HG03095 (cell line): ENCODE data around the gene COG4.
"Not testable (repeated sequence)": the region's sequence is repeated elsewhere in the genome, so short reads cannot be mapped to it uniquely, and the experiment has no call there.

ENCODE experiments used
- ATAC-seq: cut with Tn5 transposase; IDR thresholded peaks from one replicate; pipeline ENCODE4 v1.9.1; 2021; ENCODE audit warnings: moderate library complexity; ENCODE audit not compliant: unreplicated experiment

COG4 gene

DNA sequence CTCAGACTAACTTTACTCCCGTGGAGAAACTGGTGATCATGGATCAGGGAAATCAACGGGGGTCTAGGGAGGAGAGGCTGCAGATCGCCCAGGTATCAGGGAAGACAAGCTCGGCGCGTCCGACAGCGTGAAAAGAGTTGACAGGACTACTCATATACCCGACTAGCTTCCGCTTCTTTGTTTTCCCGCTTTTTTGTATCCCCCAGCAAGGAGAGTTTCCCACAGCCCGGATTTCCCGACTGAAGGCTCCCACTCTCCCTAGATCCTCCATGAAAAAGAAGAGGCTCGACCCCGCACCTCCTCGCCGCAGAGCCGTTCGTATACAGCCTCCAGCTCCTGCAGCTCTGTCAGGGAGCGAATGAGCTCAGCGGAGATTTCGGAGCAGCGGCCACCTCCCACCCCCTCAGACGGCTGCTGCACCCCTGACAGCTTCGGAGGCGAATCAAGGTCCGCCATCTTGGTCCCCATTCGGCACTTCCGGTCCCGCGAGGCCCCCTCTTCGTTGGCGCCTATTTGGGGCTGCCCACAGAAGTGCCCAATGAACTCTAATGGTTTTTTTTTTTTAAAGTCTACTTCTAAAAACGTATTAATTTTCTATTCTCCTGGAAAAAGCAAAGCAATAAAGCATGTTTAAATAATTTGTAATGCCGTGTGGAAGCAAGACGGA is at the start of gene COG4:
COG4 (minus strand) TSS at position 479 of the 667 bp plus-strand sequence; CDS start at position 468, 11 bp downstream.
- peak; percentile 50 for ATAC-seq

DNA sequence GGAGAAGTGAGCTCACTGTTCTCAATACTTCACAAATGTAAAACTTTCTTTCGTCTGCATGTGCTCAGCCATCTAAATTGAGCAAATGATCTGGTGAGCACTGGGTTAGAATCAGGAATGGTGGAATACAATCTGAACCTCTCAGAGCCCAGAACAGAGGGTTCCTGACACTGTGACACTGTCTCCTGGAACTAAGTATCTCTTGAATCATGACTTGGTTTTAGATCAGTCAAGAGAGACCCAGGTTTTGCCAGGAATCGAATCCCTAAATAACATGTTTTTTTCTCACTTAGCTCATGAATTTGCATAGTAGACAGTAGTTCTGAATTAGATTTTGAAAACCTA is 49.5 kb upstream of the COG4 start:
- ATAC-seq = no peak

DNA sequence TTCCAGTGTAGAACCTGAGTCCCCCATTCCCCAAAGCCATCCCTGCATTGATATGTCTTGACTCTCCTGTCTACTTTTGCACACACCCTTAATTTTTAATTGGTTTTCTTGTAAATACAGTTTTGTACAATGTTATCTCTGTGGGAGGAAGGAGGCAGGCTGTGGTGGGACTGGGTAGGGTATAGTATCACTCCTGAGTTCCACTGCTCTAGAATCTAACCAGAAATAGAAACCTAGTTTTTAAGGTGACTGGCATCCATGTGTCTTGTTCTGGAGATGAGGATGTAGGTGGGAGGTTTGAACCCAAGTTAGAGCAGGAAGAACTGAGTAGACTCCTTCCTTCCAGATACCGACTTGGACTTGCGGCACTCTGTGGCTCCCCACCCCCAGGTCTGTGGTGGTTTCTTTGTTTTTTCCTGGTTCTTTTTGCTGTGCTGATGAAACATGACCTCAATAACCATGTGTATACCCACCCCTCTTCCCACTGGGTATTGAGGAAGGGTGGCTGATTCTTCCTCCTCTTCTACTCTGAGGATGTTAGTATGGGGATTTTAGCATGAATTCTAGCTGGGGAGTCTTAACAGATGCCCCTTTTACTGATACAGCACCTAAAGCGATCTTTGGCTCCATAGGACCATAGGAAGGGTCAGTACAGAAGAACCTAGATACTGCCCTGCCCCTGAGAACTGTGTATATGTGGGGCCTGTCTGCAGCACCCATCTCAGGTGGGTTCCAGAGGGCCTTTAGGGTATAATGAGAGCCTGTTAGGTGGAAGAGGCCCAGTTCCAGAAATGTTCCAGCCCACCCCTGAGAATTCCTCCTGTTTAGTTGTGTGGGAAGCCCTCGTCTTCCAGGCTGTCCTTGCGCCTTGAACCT is 48.9 kb upstream of the COG4 start:
- no peak for ATAC-seq

DNA sequence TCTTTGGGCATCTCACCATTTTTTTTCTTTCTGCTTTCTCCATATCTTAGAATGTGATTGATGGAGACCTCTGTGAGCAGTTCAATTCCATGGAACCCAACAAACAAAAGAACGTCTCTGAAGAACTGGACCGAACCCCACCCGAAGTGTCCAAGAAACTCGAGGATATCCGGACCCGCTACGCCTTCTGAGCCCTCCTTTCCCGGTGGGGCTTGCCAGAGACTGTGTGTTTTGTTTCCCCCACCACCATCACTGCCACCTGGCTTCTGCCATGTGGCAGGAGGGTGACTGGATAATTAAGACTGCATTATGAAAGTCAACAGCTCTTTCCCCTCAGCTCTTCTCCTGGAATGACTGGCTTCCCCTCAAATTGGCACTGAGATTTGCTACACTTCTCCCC is 48.3 kb upstream of the COG4 start:
- ATAC-seq = no peak

DNA sequence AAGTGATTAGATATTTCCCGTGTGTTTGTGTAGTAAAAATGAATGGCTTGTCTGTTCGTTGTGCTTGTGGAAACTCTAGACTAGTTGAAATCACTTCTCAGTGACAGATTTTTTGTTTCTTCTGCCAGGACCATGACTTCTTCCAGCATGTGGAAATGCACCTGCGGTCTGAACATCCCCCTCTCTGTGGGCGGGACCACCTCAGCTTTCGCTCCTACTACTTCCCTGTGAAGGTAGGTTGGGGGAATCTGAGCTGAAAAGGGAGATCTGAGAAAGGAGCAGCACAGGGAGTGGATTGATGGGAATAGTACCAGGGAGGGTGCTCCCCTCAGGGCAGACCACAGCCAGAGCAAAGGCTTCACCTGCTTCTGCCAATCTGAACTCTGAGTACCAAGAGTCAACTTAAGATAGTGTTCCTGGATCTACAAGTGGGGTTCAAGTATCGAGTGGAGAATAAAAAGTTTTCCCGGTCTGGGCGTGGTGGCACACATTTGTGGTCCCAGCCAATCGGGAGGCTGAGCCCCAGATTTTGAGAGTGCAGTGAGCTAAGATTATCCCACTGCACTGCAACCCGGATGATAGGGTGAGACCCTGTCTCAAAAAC is 47.7 kb upstream of the COG4 start:
- ATAC-seq = no peak

DNA sequence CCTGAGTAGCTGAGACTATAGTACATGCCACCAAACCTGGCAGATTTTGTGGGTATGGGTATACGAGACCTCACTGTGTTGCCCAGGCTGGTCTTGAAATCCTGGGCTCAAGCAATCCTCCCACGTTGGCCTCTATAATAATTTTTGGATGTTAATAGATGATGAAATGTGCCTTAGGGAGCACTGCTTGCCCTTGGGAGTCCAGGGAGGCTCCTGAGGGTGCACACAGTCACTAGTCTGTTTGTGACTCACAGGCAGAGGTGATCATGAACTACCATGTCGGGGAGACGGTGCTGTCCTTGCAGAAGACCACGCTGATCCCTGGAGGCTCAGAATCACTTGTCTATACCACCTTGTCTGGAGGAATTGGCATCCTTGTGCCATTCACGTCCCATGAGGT is 46.4 kb upstream of the COG4 start:
- no peak for ATAC-seq

DNA sequence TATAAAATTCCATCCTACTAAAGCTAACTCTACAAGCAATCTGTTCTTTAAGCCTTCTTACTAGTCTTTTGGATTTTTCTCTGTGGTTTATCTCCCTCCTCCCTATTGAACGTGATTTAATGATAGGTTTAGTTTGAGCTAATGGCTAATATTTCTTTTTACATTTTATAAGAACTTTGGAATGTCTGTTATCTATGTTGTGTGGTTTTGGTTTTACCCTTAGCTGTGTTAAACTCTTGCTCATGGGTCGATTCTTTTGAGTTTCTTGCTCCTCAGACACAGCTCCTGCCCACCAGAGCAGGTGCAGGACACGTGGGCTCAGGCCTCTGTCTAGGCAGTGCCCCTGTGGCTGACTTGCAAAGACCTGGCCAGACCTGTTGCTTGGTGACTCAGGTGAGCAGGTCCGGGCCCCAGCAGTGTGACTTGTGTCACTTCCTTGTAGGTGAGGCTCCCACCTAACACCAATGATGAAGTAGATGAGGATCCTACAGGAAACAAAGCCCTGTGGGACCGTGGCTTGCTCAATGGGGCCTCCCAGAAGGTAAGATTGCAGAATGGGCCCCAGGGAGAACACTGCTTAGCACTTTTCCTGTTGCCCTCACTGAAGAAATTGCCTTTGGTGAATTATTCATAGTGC is 45.4 kb upstream of the COG4 start:
- ATAC-seq = no peak

DNA sequence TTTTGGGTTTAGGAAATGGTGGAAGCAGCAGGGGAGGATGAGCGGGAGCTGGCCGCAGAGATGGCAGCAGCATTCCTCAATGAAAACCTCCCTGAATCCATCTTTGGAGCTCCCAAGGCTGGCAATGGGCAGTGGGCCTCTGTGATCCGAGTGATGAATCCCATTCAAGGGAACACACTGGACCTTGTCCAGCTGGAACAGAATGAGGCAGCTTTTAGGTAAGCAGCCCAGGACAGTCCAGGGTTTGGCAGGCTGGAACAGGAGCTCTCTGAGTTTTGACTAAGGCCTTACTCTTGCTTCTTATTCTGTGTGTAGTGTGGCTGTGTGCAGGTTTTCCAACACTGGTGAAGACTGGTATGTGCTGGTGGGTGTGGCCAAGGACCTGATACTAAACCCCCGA is 41.7 kb upstream of the COG4 start:
- ATAC-seq = no peak

DNA sequence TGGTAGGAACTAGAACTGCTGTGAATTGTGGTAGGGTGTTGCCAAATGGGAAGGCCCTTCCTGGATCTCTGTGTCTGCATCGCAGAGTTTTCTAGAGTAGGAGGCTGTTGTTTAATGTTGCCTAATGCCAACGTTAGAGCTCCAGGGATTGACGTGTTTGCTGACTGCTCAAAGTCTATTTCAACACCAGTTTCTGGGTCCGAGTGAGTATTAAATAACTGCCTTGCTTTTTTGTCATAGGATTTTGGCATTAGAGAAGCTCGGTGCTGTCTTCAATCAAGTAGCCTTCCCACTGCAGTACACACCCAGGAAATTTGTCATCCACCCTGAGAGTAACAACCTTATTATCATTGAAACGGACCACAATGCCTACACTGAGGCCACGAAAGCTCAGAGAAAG is 40.3 kb upstream of the COG4 start:
- no peak for ATAC-seq

DNA sequence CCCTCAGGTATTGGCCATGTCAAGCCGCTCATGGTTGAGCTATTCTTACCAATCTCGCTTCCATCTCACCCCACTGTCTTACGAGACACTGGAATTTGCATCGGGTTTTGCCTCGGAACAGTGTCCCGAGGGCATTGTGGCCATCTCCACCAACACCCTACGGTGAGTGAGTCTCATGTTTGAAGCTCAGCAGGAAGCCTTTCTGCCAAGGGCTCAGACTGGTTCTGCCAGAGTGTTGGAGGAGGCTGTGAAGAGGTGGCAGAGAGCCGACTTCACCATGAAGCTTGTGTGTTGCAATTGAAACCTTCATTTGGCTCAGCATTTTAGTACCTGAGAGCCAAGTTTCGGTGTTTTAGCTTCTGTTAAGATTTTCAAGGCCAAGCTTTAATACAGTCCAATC is 38.3 kb upstream of the COG4 start:
- no peak for ATAC-seq

DNA sequence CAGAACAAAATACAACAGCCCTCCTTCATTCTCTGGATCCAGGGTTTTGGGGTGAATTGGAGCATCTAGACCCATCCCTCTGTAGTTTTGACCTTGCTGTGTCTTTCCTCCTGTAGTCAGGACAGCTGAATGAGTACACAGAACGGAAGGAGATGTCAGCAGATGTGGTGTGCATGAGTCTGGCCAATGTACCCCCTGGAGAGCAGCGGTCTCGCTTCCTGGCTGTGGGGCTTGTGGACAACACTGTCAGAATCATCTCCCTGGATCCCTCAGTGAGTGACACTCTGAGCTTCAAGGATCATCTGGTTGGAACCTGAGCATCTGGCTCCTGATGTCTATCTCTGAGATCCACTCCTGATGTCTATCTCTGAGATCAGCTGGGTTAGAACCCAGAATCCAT is 32.7 kb upstream of the COG4 start:
- ATAC-seq = no peak

DNA sequence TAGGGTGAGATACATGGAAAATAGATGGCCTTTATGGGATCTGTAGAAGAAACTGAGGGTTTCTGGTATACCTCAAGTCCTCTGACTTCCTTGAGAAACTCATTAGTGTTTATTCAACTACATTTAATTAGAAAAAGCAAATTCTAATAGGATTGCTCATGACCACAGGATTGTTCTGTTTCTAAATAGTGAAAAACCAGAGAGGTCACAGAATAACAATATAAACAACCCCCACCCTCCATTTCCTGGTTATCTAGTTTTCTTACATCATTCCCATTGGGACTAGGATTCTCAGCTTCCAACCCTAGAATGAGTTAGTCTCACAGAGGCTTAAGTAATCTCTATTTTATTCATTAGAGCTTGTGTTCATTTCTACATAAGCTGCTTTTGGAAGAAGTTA is 30.3 kb upstream of the COG4 start:
- no peak for ATAC-seq

DNA sequence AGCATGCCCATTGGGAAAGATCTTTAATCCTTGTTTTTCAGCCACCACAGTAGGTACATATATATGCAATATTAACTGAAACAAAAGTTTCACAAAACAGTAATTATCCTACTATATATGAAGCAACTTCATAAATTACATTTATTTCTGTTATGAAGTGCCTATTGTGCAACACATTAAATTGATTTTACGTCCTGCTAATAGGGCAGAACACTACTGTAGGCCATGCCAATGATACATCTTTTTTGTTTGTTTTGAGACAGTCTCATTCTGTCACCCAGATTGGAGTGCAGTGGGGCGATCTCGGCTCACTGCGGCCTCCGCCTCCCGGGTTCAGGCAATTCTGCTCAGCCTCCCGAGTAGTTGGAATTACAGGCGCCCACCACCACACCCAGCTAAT is 29.3 kb upstream of the COG4 start:
- no peak for ATAC-seq

DNA sequence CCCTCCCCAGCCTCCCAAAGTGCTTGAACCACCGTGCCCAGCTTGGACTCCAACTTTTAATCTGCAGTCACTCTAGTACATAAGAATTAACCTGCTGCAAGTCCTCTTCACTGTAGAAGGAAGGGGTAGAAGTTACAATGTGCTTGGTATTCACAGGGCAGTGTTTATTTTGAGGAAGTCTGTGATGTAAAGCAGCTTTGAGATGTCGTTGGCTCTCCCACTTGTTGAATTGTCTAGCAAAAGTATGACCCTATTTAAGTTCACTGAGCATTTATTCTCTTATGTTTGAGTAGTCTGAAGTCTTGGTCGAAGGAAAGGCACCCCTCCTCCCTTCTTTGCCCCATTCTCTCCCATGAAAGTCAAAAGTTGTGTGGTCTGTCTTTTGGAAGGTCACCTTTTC is 28.4 kb upstream of the COG4 start:
- ATAC-seq = no peak

DNA sequence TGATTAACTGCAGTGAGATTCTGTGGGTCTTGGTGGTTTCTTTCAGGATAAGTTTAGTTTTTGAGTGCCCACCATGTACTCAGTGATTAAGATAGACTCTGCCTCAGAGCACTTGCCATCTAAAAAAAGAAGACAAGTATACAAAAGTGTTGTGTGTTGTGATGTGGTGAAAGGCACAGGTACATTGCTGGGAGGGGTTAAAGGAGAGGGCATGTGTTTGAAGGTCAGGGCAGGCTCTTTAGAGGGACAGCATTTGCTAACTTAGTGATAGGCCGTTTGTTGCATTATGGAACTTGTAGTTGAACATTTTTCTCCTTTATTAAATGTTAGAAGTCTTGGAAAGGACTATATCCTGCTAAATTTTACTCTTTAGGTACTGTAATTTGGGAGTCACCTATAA is 26.7 kb upstream of the COG4 start:
- no peak for ATAC-seq

DNA sequence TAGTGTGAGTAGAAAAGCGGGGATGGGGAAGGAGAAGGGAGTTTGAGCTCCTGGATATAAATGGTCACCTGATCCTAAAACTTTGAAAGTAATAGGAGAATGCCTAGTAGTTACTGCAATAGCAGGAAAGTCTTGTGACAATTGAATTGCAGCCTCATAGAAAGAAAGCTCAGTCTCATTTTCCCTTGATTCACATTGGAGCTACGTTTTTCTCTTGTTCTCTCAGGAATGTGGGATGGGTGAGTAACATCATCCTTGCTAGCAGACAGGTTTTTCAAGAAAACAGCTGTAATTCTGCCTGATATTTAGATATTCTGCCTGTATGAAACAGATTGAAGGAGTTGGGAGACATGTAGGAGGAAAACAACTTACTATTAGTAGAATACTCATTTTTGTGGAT is 25.6 kb upstream of the COG4 start:
- no peak for ATAC-seq

DNA sequence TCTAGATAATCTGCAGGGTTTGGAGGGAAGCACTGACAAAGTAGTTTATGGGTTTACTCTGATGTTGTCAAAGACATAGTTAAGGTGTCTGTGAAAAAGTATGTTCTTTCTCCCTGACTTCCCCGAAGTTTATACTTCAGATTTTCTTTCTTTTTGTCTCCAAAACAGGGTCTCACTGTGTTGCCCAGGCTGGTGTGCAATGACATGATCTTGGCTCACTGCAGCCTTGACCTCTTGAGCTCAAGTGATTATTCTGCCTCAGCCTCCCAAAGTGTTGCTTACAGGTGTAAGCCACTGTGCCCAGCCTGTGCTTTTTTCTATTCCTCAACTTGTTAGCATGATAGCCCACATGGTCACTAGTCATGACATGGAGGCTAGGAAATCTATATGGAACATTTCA is 21.2 kb upstream of the COG4 start:
- ATAC-seq = no peak

DNA sequence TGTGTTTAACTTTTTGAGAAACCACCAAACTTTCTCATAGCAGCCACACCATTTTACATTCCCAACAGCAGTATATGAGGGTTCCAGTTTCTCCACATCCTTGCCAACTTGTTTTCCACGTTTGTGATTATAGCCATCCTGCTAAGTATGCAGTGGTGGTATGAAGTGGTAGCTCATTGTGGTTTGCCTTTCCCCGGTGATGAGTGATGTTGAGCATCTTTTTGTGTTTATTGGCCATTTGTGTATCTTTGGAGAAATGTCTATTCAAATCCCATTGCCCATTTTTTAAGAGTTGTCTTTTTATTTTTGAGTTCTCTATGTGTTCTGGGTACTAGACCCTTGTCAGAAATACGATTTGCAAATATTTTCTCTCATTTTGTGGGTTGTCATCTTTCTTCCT is 17.6 kb upstream of the COG4 start:
- ATAC-seq = no peak

DNA sequence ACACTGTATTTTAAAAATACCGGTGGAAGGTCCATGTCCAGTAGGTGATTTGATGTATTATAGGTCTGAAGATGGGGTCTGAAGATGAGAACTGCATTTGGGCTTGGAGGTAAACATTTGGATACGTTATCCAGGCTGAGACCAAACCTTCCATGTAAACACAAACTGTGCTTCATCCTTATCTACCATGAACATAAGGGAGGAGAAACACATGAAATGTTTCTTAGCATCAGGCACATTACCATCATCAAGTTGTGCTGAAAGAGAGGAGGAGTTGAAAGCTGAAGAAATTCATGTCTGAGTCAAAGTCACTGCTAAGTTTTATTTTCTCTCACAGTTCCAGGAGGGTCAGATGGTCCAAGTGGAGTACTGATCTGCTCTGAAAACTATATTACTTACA is 11.6 kb upstream of the COG4 start:
- no peak for ATAC-seq

DNA sequence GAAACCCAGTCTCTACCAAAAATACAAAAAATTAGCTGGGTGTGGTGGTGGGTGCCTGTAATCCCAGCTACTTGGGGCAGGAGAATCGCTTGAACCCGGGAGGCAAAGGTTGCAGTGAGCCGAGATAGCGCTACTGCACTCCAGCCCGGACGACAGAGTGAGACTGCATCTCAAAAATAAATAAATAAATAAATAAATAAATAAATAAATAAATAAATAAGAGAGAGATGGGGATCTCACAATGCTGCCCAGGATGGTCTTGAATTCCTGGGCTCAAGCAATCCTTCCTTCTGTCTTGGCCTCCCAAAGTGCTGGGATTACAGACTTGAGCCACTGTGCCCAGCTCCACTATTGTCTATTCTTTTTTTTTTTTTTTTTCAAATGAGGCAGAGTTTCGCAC is 6.6 kb upstream of the COG4 start:
- not testable (repeated sequence) for ATAC-seq

DNA sequence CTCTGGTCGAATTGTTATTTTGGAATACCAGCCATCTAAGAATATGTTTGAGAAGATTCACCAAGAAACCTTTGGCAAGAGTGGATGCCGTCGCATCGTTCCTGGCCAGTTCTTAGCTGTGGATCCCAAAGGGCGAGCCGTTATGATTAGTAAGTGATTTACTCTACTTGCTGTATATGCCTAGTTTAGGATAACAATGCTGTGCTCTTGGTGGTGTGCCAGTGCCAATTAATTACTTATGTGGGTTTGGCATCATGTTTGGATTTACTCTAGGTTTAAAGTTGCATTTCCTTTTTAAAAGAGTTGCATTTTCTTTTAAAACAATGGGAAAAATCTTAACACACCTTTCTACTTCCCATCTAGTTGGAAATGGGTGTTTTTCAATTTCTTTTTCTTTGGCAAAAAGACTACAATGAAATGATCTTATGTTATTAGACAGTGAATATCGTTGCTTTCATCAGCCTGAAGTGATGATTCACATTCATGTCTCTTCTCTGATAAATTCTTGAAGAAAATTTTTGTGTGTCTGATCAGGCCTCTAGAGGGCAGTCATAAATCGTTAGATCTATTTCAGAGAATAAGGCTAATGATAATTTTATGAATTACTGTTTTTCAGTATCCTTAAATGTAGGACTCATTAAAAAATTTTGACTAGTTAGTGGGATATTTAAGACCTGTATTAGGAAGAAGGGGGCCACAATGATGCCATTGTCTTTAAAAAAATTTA is 5.9 kb upstream of the COG4 start:
- ATAC-seq = no peak
